GDM1 (cell line): ENCODE results near the gene BOD1L1.

Experiments used
- DNase-seq: peaks from one replicate; lab custom pipeline; 2025; lab: John Stamatoyannopoulos, UW

The BOD1L1 gene

DNA sequence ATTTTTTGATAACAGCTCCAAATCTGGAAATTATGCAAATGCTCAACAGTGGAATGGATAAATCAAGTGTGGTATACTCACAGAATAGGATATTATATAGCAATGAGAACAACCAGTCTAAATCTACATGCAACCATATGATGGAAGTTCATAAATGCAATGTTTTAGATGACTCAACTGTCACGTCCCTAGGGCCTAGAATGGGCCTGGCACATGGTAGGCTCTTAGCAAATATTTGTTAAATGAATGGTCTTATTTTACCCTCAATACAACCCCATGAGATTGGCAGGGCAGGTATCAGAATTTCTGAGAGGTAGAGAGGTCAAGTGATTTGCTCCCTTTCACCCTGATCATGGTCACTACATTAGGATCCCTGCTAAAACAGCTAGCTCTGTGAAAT lies 68.6 kb downstream of the BOD1L1 start:
- no peak for DNase-seq

GRCh38 chr4:13555325-13555724 lies 72.2 kb downstream of the BOD1L1 start:
- DNase-seq = no peak

- no peak for DNase-seq
Measured at GRCh38 chr4:13553081-13553480, 74.4 kb downstream of the BOD1L1 start.

DNA sequence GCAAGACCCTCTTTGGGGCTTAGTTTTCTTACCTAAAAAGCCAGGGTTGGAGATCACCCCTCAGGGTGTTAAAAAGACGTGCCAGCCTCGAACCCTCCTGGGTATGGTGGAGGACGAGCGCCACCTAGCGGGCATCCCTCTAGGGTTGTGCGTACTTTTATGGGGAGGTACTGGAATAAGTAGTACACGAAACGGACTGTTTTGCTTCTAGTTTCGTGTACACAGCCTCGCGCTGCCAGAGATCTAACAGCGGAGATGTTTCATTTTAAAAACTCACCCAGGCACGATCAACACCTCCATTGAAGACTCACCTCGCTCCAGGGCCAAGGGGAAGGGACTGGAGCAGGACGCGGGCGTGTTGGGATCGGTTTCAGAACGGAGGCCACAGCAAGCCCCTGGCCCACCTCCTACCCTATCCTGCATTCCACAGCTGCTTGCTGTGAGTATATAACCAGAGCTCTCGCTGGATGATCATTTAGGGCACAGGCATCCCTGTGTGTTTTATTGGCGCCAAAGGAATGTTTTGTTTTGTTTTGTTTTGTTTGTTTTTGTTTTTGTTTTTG lies 78.5 kb downstream of the BOD1L1 start:
- peak; percentile 58 for DNase-seq

- DNase-seq = no peak
Measured at GRCh38 chr4:13548059-13548983, 79.2 kb downstream of the BOD1L1 start.

DNA sequence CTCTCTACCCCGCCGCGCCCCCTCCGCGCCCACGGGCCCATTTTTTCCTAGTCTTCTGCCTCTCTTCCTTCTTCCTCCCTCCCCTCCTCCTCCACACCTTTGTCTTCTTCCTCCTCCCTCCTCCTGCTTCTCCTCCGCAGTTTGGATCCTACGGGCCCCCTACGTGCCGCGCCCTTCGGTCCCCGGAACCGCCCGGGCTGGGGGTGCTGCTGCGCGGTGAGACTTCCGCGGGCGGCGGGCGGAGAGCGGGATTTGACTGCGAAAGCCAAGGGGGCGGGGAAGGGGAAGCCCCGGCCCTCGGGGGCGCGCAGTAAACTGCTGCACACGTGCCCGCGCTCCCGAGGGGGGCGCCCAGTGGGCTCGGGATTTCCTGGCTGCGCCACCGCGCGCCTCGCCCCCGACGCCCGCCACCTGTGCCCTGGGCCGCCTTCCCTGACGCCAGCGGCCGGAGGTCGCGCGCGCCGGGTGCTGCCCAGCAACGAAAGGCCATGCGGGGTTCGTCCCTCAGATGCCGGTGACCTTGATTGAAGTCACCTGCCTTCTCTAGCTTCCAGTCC lies 80.0 kb downstream of the BOD1L1 start:
- DNase-seq = no peak

GRCh38 chr4:13546941-13547484 lies 80.5 kb downstream of the BOD1L1 start:
- no peak for DNase-seq

GRCh38 chr4:13546142-13546940 lies 81.2 kb downstream of the BOD1L1 start:
- no peak for DNase-seq

DNA sequence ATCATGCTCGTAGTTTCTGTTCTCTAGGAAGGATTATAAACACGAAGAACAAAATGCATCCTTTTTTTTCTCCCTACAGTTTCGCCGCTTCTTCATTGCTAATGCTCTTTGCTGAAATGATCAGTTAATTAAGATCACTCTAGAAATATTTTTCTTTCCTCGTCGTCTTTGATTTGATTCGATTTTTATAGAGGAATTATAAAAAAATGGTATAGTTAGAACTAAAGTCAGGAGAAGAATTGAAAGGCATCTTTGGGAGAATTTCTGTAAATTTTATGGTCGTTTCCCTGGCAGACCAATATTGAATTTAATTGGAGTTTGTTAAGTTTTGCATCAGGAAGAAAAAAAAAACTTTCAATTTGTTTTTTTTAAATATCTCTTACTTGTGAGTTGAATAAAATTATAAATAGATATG lies 82.1 kb downstream of the BOD1L1 start:
- no peak for DNase-seq

GRCh38 chr4:13544606-13545393 lies 82.7 kb downstream of the BOD1L1 start:
- no peak for DNase-seq

GRCh38 chr4:13543839-13544605 lies 83.5 kb downstream of the BOD1L1 start, which contains the start of gene NKX3-2:
Gene NKX3-2, minus strand, starts transcription at chr4:13544508. Its CDS starts 94 bp downstream, at chr4:13544414.
- no peak for DNase-seq

GRCh38 chr4:13543032-13543838 lies 84.3 kb downstream of the BOD1L1 start:
- DNase-seq = no peak

DNA sequence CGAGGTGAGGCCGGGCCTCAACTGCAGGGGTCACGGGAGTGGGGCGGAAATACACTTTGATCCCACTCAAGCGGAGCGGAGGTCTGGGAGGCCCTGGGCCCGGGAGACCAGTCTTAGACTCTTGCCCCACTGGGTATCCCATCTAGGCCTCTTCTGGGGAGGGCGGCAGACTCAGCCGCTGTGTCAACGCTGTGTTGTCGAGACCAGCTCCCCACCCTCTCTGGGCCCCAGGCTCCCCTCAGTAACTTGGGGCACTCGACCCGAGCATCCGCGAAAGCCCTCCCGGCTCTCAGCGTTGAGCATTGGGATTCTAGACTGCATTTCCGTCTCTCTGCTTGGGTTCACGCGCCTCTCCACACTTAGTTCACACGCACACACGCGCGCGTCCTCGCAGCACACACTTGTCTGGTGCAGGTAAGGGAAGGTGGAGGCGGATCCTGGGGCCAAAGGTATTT lies 84.9 kb downstream of the BOD1L1 start:
- no peak for DNase-seq

DNA sequence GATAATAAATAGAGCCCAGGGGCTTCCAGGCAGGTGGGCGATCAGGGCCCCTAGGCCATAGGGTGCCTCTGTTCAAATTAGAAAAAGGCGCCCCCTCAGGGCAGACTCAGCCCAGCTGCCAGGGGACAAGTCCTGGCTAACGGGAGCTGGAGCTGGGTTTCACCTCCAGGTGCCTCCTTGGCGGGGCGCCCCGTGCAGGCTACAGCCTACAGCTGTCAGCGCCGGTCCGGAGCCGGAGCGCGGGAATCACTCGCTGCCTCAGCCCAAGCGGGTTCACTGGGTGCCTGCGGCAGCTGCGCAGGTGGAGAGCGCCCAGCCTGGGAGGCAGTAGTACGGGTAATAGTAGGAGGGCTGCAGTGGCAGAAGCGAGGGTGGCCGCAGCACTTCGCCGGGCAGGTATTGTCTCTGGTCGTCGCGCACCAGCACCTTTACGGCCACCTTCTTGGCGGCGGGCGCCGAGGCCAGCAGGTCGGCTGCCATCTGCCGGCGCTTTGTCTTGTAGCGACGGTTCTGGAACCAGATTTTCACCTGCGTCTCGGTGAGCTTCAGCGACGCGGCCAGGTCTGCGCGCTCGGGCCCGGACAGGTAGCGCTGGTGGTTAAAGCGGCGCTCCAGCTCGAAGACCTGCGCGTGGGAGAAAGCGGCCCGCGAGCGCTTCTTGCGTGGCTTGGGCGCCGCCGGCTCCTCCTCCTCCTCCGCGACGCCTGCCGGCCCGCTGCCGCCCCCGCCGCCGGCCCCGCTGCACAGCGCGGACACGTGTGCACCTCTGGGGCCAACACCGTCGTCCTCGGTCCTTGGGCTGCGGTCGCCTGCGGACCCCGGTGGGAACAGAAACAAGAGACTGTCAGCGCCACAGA lies 85.6 kb downstream of the BOD1L1 start:
- no peak for DNase-seq

- DNase-seq = no peak
Measured at GRCh38 chr4:13541176-13541604, 86.3 kb downstream of the BOD1L1 start.

- DNase-seq = no peak
Measured at GRCh38 chr4:13540446-13541175, 86.9 kb downstream of the BOD1L1 start.

DNA sequence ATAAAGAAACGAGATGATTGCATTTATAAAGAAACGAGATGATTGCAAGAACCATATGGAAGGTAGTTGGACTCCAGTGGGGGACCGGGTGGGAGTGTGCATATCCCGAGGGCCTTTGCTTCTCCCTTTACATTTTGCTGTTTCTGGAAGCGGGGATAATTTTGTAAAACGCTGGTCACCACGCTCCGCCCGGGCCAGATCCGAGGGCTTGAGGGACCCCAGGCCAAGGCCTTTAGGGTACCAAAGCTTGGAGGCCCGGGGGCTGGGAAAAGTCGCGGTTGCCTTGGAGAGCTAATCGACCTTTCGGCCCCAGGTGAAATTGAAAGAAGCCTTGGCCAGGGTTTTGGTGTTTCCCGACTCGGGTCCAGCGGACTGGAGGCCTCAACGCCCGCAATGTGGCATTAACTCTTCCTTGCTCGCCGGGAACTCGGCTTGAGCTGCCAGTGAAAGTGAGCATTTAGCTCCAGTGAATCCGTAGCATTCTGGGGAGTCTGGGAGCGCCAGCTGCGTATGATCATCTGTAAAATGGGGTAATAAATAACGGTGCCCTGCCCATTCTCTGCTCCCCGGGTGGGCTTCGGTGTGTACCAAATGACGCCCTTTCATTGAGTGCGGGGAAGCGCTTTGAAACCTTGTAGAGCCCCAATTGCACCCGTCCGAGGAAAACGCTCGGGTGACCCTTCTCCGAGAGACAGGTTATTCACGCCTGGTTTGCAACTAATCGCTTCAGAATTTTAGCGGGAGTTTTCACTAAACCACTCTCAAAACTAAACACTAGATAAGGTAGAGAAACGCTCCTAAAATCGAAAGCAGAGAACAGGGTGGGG lies 87.7 kb downstream of the BOD1L1 start:
- DNase-seq = no peak
